Sciatic nerve (tissue), 2 donors: ENCODE measurements around the gene AMN1. TPM values are rescaled to one million over a fixed set of nuclear protein-coding genes. Genes with fewer than 3 reads are reported as not detected.
A peak's percentile ranks its signal among the peaks of the same experiment; 100 is the strongest.
"Not testable (repeated sequence)": the region's sequence is repeated elsewhere in the genome, so short reads cannot be mapped to it uniquely, and the experiment has no call there.

ENCODE experiments used
- ATAC-seq: fragments of 200-7000 bp; cut with Tn5 transposase; one replicate; pipeline ENCODE4 v1.9.1; 2020; ENCODE audit warnings: mild to moderate bottlenecking, moderate library complexity
- DNase-seq: peaks from one replicate; pipeline ENCODE4 v3.0.0-alpha.2; 2020; ENCODE audit warnings: low spot score
- intact Hi-C: fragments of 100-400 bp; cut with DNase I; formaldehyde crosslinking; loops from one replicate; pipeline ENCODE4 v1.14.2; 2022
- total RNA-seq: library from RNA; stranded (reverse); fragmentation: NEBNext Ultra II Directional; extraction: Animal tissue kit (Norgen Biotek cat#: 25700); gene quantifications from one replicate; pipeline ENCODE4 v1.2.1, GENCODE V29; 2021
- donor health status: DM: no; HTN: no; CAD: no.
- donor health status: DM: no; HTN: no; CAD: no.

The AMN1 gene
- total RNA-seq: 9.3 TPM

GRCh38 chr12:31728917-31729640 is at the start of gene AMN1:
TSS of gene AMN1 (minus strand) at chr12:31729021. CDS start at chr12:31729008, 13 bp downstream.
- DNase-seq (peak; percentile 99), ATAC-seq (peak; percentile 99)
- intact Hi-C loops: loop anchor here (10.0 kb wide), 1 partner anchor 1026 kb away; the partner anchor contains the start of gene YARS2

GRCh38 chr12:31773867-31774266 is 45.0 kb upstream of the AMN1 start:
- no peak for DNase-seq
- ATAC-seq: no peak
- intact Hi-C loops: no loop called here

- DNase-seq: no peak
- intact Hi-C loops: no loop called here
- no peak for ATAC-seq
These were observed 44.5 kb upstream of the AMN1 start for GRCh38 chr12:31773223-31773750.

- intact Hi-C loops: no loop called here
- DNase-seq: no peak
These were observed 43.9 kb upstream of the AMN1 start for GRCh38 chr12:31772685-31773222.

GRCh38 chr12:31772186-31772585 is 43.4 kb upstream of the AMN1 start:
- intact Hi-C loops: no loop called here
- ATAC-seq: no peak
- DNase-seq: no peak

More at GRCh38 chr12:31772685-31773222, 43.9 kb upstream of the AMN1 start:
- no peak for ATAC-seq

- intact Hi-C loops: no loop called here
- DNase-seq: no peak
- no peak for ATAC-seq
These were observed 39.2 kb upstream of the AMN1 start for GRCh38 chr12:31768046-31768445.

- DNase-seq: no peak
- intact Hi-C loops: no loop called here
- ATAC-seq: no peak
These were observed 37.1 kb upstream of the AMN1 start for GRCh38 chr12:31765931-31766330.

GRCh38 chr12:31759632-31760459 is 31.0 kb upstream of the AMN1 start:
- ATAC-seq (no peak), DNase-seq (no peak)
- intact Hi-C loops: no loop called here

- ATAC-seq, intact Hi-C loops, DNase-seq: not testable (repeated sequence)
These were observed 29.5 kb upstream of the AMN1 start for GRCh38 chr12:31758297-31758696.

GRCh38 chr12:31756977-31757420 is 28.2 kb upstream of the AMN1 start:
- DNase-seq (no peak), ATAC-seq (no peak)
- intact Hi-C loops: no loop called here

GRCh38 chr12:31752450-31752849 is 23.6 kb upstream of the AMN1 start:
- ATAC-seq (peak; percentile 42), DNase-seq (no peak)
- intact Hi-C loops: no loop called here

- no peak for ATAC-seq
- intact Hi-C loops: no loop called here
These were observed 22.3 kb upstream of the AMN1 start for GRCh38 chr12:31751085-31751484.

GRCh38 chr12:31750747-31751039 is 21.9 kb upstream of the AMN1 start:
- intact Hi-C loops: no loop called here
- no peak for ATAC-seq

More at GRCh38 chr12:31751085-31751484, 22.3 kb upstream of the AMN1 start:
- no peak for DNase-seq

GRCh38 chr12:31749024-31749704 is 20.3 kb upstream of the AMN1 start:
- ATAC-seq (peak; percentile 79), DNase-seq (no peak)
- intact Hi-C loops: no loop called here

More at GRCh38 chr12:31750747-31751039, 21.9 kb upstream of the AMN1 start:
- DNase-seq: no peak

- intact Hi-C loops: no loop called here
- ATAC-seq (no peak), DNase-seq (no peak)
These were observed 16.4 kb upstream of the AMN1 start for GRCh38 chr12:31745242-31745641.

- intact Hi-C loops, ATAC-seq, DNase-seq: not testable (repeated sequence)
These were observed 15.5 kb upstream of the AMN1 start for GRCh38 chr12:31744363-31744762.

GRCh38 chr12:31742891-31743290 is 14.1 kb upstream of the AMN1 start:
- intact Hi-C loops: no loop called here
- ATAC-seq: no peak
- DNase-seq: no peak

- ATAC-seq (no peak), DNase-seq (no peak)
- intact Hi-C loops: no loop called here
These were observed 11.8 kb upstream of the AMN1 start for GRCh38 chr12:31740628-31741027.

- intact Hi-C loops: no loop called here
- no peak for DNase-seq
These were observed 8.9 kb upstream of the AMN1 start for GRCh38 chr12:31737763-31738162.

More at GRCh38 chr12:31737763-31738162, 8.9 kb upstream of the AMN1 start:
- no peak for ATAC-seq
